GM19240 (cell line): Measurements from ENCODE around the gene EIF4E.
A peak's percentile ranks its signal among the peaks of the same experiment; 100 is the strongest.
"Not testable (repeated sequence)": the region's sequence is repeated elsewhere in the genome, so short reads cannot be mapped to it uniquely, and the experiment has no call there.

Experiments used
- DNase-seq: peaks from one replicate; pipeline ENCODE4 v3.0.0; 2011; ENCODE audit warnings: low spot score; ENCODE audit not compliant: insufficient read length

Gene EIF4E, protein sequence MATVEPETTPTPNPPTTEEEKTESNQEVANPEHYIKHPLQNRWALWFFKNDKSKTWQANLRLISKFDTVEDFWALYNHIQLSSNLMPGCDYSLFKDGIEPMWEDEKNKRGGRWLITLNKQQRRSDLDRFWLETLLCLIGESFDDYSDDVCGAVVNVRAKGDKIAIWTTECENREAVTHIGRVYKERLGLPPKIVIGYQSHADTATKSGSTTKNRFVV

DNA sequence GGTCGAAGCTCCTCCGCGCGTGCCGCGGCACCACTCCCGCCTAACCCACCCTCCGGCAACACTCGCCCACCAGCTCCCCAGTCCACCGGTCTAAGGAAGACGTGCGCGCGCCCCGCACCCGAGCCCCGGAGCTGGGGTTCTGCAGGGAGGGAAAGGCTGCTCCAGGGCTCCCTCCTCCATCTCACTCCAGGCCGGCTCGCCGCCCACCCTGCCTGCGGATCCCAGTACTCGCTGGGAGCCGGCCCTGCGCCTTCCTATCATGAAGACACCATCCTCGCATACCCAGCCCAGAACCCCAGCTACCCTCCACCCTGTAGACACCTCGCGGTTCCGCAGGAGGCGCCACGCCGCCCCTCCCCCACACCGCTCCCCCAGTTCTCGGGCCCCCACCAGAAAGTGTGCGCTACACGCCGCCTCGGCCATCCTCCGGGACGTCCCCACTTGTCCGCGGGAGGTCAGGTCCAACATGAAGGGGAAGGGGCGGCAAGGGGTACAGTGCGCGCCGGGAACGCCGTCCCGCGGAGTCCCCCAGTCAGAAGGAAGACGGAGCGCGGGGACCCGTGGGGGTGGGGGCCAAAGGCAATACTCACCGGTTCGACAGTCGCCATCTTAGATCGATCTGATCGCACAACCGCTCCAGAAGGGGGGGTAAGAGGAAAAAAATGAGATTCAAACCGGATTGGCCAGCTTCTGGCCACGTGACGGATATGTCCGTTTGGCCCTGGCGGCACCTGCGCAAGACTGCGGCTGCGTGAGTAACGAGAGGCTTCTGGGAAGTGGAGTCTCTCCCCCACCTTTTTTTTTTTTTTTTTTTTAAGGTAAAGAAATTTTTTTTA is at the start of gene EIF4E:
Gene EIF4E, minus strand, starts transcription at position 629 of the 836 bp plus-strand sequence. Its CDS starts 21 bp downstream, at position 608.
- DNase-seq, result peak; percentile 60

DNA sequence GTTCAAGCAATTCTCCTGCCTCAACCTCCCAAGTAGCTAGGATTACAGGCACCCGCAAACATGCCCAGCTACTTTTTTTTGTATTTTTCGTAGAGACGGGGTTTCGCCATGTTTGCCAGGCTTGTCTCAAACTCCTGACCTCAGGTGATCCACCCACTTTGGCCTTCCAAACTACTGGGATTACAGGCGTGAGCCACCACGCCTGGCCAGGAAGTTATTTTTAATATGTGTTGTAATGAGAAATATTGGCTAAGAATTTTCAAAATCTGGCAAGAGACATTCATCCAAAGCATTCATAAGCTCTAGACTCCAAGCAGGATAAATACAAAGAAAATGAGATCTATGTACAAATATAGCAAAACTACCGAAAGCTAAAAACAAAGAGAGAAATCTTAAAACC is 48.6 kb upstream of the EIF4E start:
- DNase-seq, result no peak

DNA sequence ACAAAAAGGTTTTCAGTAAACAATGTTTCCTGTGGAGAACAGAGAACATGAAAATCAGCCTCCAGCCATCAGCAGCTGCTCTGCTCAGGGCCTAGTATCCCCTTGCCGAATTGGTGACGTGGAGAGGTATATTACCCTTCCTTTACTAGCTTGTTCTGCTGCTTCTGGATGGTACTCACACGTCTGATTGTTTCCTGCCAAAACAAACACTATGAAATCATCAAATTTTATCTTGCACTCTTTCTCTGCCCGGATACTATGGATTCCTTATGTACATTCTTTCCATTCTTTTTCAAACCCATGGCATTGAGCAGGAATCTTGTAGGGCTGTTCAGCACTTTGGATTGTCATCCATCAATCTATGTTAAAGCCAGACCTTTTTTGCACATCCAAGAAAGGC is 47.8 kb upstream of the EIF4E start:
- DNase-seq, result no peak

DNA sequence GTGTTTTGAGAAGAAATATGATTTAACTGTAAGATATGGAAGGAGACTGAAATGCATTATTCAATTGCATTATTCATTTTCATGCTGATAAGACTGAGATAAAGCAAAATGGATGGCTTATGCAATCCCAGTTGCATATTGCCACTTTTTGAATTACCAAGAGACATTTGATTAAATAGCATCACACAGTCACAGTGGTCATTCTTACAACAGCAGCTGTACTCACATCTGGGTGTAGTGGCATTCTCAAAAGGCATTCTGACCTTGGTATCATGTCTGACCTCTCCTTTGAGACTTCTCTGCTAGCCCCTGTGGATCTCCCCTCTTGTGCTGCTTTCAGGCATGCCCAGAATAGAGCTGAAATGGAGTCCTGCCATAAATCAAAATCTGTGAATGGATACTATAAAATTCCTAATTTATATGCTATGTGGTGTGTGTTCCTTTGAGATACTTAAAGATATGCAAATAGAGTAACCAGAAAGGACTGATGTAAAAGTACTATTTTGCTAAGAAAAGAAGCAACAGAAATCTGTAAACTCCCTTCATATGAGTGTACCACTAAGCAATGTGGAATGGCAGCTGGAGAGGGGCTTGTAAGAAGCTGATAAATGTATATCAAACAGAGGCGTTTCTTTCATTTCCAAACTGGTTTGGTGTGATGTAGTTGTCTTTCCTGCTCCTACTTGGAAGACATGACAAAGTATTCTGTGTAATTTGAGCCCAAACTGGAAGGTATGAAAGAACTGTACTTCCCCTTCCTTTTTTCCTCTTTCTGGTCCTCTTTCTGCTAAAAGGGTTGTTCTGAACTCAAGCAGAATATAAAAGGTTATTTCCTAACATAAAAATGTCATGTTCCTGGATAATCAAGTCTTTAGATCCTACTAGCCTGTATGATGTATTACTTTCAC is 41.2 kb upstream of the EIF4E start:
- no peak for DNase-seq

DNA sequence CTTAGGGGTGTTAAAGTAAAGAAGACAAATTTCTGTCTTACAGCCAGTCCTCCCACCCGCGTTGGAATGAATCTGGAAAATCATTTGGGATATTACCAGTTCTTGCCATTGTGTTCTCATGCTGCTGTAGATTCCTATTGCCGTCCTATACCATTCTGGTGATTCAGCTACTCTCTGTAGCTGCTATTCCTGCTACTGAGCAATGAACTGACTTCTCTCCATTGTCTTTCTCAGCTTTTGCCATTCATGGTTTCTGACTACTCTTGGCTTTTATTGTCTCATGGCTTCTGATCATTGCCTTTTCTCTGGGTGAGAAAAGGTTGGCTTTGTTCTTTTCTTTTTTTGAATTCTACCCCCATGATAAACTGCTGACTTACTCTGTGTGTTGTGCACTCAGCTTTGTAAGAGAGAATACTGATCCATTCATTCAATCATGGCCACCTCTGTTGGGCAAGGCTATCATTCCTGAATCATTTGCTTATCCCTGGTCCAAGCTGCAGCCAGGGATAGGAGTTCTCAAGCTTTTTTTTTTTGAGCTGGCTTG is 38.9 kb upstream of the EIF4E start:
- DNase-seq, result no peak

DNA sequence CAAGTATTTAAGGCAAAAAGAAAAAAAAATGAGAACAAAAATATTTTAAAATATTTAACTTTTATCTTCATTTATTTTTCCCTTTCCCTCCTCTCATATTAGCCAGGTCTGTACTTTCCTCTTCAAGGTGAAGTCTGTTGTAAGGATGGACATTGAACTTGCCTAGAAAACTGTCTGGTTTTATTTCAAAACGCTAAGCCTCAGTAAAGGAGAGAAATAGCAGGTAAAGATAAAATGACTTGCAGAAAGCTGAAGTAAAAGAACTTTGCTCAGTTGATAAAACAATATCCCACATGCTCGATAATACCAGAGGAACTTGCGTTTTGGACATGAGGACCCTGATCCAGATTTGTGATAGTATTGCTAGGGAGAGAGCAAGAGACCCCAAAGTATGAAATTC is 38.0 kb upstream of the EIF4E start:
- no peak for DNase-seq

DNA sequence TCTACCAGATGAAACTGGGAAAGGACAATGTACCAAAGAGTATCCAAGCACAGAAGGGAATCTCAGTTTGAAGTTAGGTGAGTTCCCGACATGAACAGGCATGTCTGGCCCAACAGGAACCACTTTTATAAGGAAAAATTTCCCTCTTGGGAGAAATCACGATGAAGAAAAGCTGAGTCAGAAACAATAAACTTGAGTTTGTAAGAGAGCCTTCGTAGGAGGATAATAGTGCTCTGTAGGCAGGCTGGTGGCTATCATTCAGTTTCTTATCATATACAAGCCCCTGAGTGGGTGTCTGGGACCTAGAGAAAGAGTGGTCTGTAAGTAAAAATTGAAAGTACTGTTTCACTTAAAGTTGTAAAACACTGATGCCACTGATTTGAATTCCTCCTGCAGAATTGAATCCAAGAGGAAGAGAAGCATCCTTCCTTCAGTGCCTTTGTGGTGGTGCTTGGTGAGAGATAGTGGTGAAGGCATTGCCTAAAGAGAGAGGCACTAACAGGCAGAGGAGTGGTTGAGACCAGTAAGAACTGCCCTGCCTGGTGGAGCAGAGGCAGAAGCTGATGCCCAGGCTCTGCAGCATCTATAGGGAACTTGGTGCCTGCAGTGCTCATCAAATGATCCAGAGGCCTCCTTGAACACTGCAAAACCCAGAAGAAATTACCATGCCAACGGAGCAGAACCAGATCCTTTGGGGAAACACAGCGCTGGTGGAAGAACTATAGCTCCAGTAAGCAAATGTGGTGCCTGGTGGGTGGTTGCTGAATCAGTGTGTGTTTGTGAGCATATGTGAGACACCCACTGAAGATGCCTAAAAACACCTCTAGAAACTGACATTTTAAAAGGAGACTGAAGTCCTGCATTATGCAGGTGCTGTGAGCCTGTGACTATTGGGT is 34.9 kb upstream of the EIF4E start:
- DNase-seq, result no peak

DNA sequence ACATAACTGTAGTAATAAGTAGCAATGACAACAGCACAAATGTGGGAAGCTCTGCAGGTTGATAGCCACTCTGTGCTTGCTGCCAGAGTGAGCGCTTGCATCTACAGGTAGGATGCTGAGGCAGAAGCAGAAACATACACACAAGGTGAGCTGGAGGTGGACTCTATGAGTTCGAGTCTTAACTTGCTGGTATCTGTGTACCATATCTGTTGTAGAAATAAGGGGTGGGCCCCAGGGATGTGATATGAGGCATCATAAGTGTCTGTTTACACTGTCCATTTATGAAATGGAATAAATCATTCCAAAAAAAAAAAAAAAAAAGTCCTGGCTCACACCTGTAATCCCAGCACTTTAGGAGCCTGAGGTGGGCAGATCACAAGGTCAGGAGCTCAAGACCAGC is 32.8 kb upstream of the EIF4E start:
- no peak for DNase-seq

DNA sequence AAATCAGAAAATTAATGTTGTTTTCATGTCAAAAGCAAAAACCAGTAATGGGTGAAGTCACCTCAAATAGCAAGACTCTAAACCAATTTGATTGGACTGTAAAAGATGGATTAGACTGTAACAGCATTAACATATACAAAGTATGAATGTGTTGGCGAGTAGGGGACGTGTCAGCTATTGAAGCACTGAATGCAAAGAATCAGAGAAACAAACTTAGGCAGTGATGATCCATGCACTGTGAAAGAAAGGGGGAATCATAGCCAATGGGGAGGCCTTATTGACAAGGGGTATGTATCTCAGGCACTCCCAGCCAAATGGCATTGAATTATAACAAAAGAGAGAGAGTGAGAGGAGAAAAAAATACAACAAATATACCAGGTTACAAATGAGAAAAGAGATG is 30.5 kb upstream of the EIF4E start:
- no peak for DNase-seq

DNA sequence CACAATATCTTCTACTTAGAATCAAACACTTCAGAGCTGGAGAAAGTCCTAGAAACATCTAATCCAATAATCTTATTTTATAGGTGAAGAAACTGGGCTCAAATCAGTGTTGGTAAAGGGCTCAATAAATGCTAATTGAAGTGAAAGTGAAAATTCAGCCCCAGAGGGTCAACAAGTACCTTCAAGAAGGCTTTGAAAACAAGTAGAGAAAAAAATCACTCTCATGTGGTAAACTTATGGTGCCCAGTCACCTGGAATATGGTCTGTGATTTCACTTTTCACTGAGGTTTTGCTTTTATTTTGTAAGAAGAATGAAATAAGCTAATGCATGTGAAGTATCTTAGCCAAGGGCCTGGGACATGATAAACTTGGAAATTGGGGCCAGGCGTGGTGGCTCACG is 29.1 kb upstream of the EIF4E start:
- DNase-seq, result no peak

DNA sequence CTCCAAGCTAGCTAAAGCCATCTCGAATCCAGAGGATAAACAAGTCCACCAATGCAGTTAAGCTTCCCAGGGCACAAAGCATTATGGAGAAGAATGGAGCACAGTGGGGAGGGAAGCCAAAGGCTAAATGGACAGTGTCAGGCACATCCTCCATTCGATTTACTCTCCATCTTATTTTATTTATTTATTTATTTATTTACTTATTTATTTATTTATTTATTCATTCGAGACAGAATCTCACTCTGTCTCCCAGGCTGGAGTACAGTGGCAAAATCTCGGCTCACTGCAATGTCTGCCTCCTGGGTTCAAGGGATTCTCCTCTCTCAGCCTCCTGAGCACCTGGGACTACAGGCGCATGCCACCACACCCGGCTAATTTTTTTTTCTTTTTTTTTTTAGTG is 26.3 kb upstream of the EIF4E start:
- DNase-seq, result no peak

DNA sequence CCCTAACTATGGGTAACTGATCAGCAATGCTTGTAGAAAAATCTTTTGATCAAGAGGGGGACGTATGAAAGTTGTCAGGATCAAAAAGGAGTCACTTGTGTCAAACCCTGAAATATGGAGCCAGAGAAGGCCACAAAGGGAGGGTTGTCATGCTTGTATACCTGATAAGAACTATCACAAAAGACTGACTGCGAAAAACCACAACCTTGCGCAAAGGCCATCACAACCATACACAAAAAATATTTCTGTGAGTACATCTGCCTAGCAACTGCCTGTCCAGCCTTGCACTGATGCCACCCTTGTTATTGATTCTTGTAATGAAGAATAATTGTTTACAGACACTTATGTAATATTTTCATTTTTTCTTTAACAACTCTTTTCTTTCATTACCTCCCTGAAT is 22.8 kb upstream of the EIF4E start:
- no peak for DNase-seq

DNA sequence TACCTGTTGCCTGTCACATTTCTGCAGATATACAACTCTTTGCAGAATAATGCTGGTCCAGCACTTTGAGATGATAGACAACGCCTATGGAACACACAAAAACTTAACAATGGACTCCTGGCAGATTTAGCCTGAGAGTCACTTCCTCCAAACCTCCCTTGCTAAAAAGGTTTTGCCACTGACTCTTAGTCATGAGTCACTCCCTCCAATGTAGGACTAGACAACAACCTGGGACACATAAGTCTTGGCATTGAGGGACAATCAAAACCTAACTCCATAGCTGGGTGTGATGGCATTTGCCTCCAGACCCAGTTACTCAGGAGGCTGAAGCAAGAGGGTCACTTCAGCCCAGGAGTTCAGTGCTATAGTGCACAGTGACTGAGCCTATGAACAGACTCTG is 22.0 kb upstream of the EIF4E start:
- no peak for DNase-seq

DNA sequence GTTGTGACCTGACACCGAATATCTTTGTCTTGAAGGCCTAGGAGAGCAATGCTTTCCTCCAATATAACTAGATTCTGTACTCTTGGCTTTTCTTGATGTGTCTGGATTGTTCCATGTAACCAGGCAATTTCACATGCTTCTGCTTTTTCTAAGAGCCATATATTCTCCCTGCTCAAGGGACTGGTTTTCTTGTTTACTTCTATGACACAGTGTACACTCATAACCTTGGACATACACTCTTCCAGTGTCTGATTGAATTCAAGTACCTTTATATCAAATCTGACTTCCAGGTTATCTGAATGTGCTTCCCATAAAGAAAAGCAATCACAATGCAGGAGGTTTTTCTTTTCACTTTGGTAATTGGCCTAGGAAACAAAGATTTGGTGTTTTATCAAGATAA is 17.4 kb upstream of the EIF4E start:
- DNase-seq, result no peak

DNA sequence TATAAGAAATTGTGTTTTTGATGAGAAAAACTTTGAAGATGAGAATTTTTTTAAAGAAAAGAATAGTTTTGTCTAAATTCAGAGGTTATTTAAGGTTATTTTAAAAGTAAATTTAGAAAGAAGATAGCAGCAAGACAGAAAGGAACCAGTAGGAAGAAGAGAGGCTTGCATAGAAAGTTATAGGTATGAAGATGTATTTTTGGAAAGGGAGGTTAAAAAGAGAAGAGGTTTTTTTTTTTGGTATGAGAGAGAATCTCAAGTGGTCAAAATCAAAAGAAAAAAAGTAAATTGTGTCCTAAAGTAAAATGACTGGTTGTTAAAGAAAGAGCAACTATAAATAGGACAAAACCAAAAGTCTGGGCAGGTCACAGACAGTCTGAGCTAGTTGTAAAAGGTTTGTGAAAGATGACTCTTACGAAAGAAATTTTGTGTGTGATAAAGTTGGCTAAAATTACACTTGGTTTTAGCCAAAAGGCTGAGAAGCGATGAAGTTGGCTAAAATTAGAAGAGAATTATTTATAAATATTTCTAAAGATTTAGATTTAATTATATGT is 16.4 kb upstream of the EIF4E start:
- no peak for DNase-seq

DNA sequence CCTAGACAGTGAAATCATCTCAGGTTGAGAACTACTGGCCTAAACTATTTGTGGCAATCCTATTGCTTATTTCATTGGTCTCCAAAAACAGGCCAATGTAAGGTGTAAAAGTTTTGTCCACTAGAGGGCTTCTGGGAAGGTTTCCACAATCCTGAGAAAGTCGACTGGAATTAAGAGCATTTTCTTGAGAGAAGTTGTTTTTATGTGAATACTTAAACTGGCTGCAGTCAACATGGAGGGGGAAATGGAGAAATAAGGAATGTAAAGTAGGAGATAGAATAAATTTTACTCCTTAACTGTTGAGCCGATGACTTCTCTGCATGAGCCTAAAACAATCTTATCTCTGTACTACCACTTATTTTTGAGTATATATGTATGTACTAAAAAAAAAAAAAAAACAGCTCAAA is 11.0 kb upstream of the EIF4E start:
- no peak for DNase-seq

DNA sequence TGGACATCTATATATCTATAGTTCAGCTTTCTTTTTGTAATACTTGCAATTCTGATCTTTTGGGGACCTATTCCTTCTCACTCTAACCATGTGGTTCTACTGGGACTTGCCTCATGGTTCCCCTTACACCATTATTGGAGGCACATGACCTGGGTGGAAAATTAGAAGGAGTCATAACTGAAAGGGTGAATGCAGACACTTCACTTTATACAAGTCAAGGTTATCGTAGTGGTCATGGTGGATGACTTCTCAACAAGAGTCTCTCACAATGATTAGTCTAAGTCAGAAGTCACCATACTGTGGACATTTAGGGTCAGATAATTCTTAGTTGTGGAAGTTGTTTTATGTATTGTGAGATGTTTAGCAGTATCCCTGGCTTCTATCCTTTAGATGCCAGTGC is 10.5 kb upstream of the EIF4E start:
- no peak for DNase-seq

DNA sequence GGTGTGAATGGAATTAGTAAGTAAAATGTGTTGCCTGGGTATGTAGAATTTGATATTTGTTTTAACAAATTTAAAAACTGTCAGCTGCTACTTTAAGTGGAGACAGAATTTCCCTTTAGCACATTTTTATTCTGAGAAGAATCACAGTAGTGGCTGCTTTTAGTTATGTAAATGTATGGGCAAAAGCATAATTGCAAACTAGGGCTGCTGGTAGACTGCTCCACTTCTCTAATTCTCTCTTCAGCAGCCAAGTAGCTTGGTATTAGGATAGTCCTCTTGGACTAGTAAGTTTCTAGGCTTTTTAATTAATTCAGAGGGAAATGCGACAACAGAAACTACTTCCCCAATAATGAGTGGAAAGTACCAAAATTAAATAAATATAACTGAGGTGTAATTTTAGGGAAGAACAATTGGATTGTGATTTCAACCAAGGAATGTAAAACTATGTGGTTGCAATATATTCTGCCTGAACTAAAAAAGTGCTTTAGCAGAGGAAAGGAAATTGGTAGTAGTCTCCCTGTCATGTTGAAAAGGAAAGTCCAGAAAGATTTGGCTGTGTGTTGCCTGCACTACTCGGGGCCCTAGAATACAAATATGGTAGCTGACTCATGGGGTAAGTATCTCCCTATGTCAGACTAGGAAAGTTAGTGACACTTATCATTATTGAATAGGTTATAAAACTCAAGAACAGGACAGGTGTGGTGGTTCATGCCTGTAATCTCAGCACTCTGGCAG is 9.2 kb upstream of the EIF4E start:
- DNase-seq, result no peak

DNA sequence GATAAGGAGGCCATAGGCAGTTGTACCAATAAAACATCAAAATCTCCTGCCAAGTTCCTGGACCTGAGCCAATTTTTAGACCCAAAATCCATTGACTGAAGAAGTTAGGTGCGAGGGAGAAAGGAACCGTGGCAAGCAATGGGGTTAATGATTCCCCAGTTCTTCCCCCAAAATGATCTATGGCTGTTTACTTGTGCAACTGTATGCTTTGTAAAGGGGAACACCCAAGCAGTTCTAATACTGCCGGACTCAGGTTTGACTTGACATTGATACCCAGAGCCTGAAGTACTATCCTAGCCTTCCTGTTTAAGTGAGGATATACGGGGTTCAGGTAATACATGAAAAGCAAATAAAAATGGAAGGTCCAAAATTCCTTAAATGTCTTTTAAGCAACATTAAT is 6.7 kb upstream of the EIF4E start:
- DNase-seq, result no peak

DNA sequence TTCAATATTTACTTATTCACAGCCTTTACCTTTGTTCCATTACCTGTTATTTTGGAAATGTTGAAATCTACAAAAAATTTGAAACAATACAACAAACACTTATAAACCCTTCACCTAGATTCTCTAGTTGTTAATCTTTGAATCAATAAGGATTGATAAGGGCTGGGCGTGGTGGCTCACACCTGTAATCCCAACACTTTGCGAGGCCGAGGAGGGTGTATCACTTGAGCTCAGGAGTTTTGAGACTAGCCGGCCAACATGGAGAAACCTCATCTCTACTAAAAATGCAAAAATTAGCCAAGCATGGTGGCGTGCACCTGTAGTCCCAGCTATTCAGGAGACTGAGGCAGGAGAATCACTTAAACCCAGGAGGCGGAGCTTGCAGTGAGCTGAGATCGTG is 5.9 kb upstream of the EIF4E start:
- DNase-seq, result not testable (repeated sequence)
